ENCODE data around the gene ABCB10.
"Not testable (repeated sequence)": the region's sequence is repeated elsewhere in the genome, so short reads cannot be mapped to it uniquely, and the experiment has no call there.

ABCB10 gene

GRCh38 chr1:229572286-229572685 lies 13.8 kb upstream of the ABCB10 start:
- no peak for DNase-seq (ENCODE audit: low spot score)

- DNase-seq (ENCODE audit: low spot score), result no peak
Measured at GRCh38 chr1:229570891-229571516, 12.5 kb upstream of the ABCB10 start.

- no peak for DNase-seq (ENCODE audit: low spot score)
Measured at GRCh38 chr1:229570305-229570704, 11.8 kb upstream of the ABCB10 start.

- no peak for DNase-seq (ENCODE audit: low spot score)
Measured at GRCh38 chr1:229567109-229567868, 8.8 kb upstream of the ABCB10 start.

- peak; percentile 48 for DNase-seq (ENCODE audit: low spot score)
Measured at GRCh38 chr1:229563701-229564100, 5.2 kb upstream of the ABCB10 start.

GRCh38 chr1:229563241-229563640 lies 4.7 kb upstream of the ABCB10 start:
- DNase-seq (ENCODE audit: low spot score), result no peak

- no peak for DNase-seq (ENCODE audit: low spot score)
Measured at GRCh38 chr1:229562686-229563085, 4.2 kb upstream of the ABCB10 start.

GRCh38 chr1:229561141-229561540 lies 2.6 kb upstream of the ABCB10 start:
- DNase-seq (ENCODE audit: low spot score), result no peak

- not testable (repeated sequence) for DNase-seq (ENCODE audit: low spot score)
Measured at GRCh38 chr1:229560124-229560523, 1.6 kb upstream of the ABCB10 start.

- DNase-seq (ENCODE audit: low spot score), result not testable (repeated sequence)
Measured at GRCh38 chr1:229559336-229559801, 862 bp upstream of the ABCB10 start.

- no peak for DNase-seq (ENCODE audit: low spot score)
Measured at GRCh38 chr1:229557913-229558414, 543 bp downstream of the ABCB10 start.

GRCh38 chr1:229557200-229557850 lies 1.2 kb downstream of the ABCB10 start:
- no peak for DNase-seq (ENCODE audit: low spot score)

- DNase-seq (ENCODE audit: low spot score), result no peak
Measured at GRCh38 chr1:229554886-229555621, 3.5 kb downstream of the ABCB10 start.

- no peak for DNase-seq (ENCODE audit: low spot score)
Measured at GRCh38 chr1:229553621-229554130, 4.8 kb downstream of the ABCB10 start.

- no peak for DNase-seq (ENCODE audit: low spot score)
Measured at GRCh38 chr1:229552732-229553131, 5.8 kb downstream of the ABCB10 start.

- no peak for DNase-seq (ENCODE audit: low spot score)
Measured at GRCh38 chr1:229550812-229551567, 7.5 kb downstream of the ABCB10 start.

- DNase-seq (ENCODE audit: low spot score), result no peak
Measured at GRCh38 chr1:229547542-229547941, 11.0 kb downstream of the ABCB10 start.

GRCh38 chr1:229544587-229544986 lies 13.9 kb downstream of the ABCB10 start:
- no peak for DNase-seq (ENCODE audit: low spot score)

GRCh38 chr1:229539863-229540506 lies 18.5 kb downstream of the ABCB10 start:
- DNase-seq (ENCODE audit: low spot score), result no peak

GRCh38 chr1:229538945-229539344 lies 19.6 kb downstream of the ABCB10 start:
- no peak for DNase-seq (ENCODE audit: low spot score)

GRCh38 chr1:229537894-229538293 lies 20.6 kb downstream of the ABCB10 start:
- DNase-seq (ENCODE audit: low spot score), result no peak

Measured in pons (tissue), 1 donor.